Neural cell (in vitro differentiated cells): ENCODE data around the gene ETV3L. TPM values are rescaled to one million over a fixed set of nuclear protein-coding genes. Genes with fewer than 3 reads are reported as not detected.

Experiments used
- H2AFZ ChIP-seq: fragments of 200-600, 300-800 bp; sonication (generic), shearing (Covaris generic); 2 replicates; pipeline ENCODE4 v1.6.0; 2014; ENCODE audit warnings: low read depth, mild to moderate bottlenecking, antibody characterized with exemption, low read length, moderate library complexity
- H3F3A ChIP-seq: fragments of 200-600 bp; shearing (Covaris generic); 2 replicates; pipeline ENCODE4 v1.6.1; 2016; ENCODE audit warnings: mild to moderate bottlenecking, moderate library complexity, mixed read lengths, antibody characterized with exemption, low read length; ENCODE audit not compliant: insufficient read depth, poor library complexity, severe bottlenecking
- H3K27ac ChIP-seq: fragments of 200-600, 300-800 bp; sonication (generic), shearing (Covaris generic); 2 replicates; pipeline ENCODE4 v1.5.1; 2014; ENCODE audit warnings: mild to moderate bottlenecking, low read length, moderate library complexity
- H3K27me3 ChIP-seq: fragments of 300-800, 200-600 bp; sonication (generic), shearing (Covaris generic); 2 replicates; pipeline ENCODE4 v1.6.0; 2014; ENCODE audit warnings: mild to moderate bottlenecking, low read depth, low read length, moderate library complexity; ENCODE audit not compliant: insufficient read depth
- H3K36me3 ChIP-seq: fragments of 300-800, 200-600 bp; sonication (generic), shearing (Covaris generic); 2 replicates; pipeline ENCODE4 v1.5.1; 2014; ENCODE audit warnings: mild to moderate bottlenecking, antibody characterized with exemption, low read length, moderate library complexity; ENCODE audit not compliant: insufficient read depth
- H3K4me2 ChIP-seq: fragments of 300-800, 200-600 bp; sonication (generic), shearing (Covaris generic); 2 replicates; pipeline ENCODE4 v1.6.0; 2014; ENCODE audit warnings: mild to moderate bottlenecking, low read length
- H3K4me3 ChIP-seq: fragments of 300-800, 200-600 bp; sonication (generic), shearing (Covaris generic); 2 replicates; pipeline ENCODE4 v1.5.1; 2014; ENCODE audit warnings: mild to moderate bottlenecking, low read length, moderate library complexity
- H3K79me2 ChIP-seq: fragments of 200-600 bp; shearing (Covaris generic); replicated peaks from 2 replicates; pipeline ENCODE4 v1.6.0; 2014; ENCODE audit warnings: mild to moderate bottlenecking, low read length, moderate library complexity; ENCODE audit not compliant: insufficient read depth
- H3K9ac ChIP-seq: fragments of 300-800, 200-600 bp; sonication (generic), shearing (Covaris generic); 2 replicates; pipeline ENCODE4 v1.6.1; 2016; ENCODE audit warnings: mild to moderate bottlenecking, low read length, mixed read lengths
- H3K9me2 ChIP-seq: fragments of 200-600 bp; shearing (Covaris generic); 2 replicates; pipeline ENCODE4 v1.6.1; 2016; ENCODE audit warnings: mild to moderate bottlenecking, low read length, mixed read lengths; ENCODE audit not compliant: insufficient read depth
- H3K9me3 ChIP-seq: fragments of 200-600, 300-800 bp; sonication (generic), shearing (Covaris generic); 2 replicates; pipeline ENCODE4 v1.6.1; 2016; ENCODE audit warnings: mild to moderate bottlenecking, mixed run types, low read length, moderate library complexity, mixed read lengths
- H4K20me1 ChIP-seq: fragments of 200-600 bp; shearing (Covaris generic); 2 replicates; pipeline ENCODE4 v1.6.1; 2016; ENCODE audit warnings: mild to moderate bottlenecking, mixed run types; ENCODE audit not compliant: insufficient read depth
- CTCF ChIP-seq: fragments of 450-650 bp; IDR thresholded peaks from 2 replicates; pipeline ENCODE4 v1.5.1; 2014; ENCODE audit warnings: antibody characterized with exemption, mild to moderate bottlenecking, moderate library complexity; ENCODE audit not compliant: poor library complexity, severe bottlenecking
- EP300 ChIP-seq: fragments of 450-650 bp; conservative IDR thresholded peaks from 2 replicates; pipeline ENCODE4 v1.6.1; 2014; ENCODE audit warnings: antibody characterized with exemption, mild to moderate bottlenecking, moderate library complexity; ENCODE audit not compliant: poor library complexity, severe bottlenecking
- EZH2 ChIP-seq: fragments of 200-600, 300-800 bp; shearing (Covaris generic), sonication (generic); IDR thresholded peaks from 2 replicates; pipeline ENCODE4 v1.6.1; 2014; ENCODE audit warnings: antibody characterized with exemption, low read length, borderline replicate concordance, mild to moderate bottlenecking; ENCODE audit not compliant: insufficient read depth, poor library complexity, severe bottlenecking
- MXI1 ChIP-seq: fragments of 450-650 bp; conservative IDR thresholded peaks from 2 replicates; pipeline ENCODE4 v1.6.1; 2014; ENCODE audit warnings: antibody characterized with exemption, mild to moderate bottlenecking; ENCODE audit not compliant: poor library complexity, severe bottlenecking
- POLR2AphosphoS5 ChIP-seq: IDR thresholded peaks from 2 replicates; pipeline ENCODE4 v1.6.1; 2012
- RAD21 ChIP-seq: fragments of 450-650 bp; conservative IDR thresholded peaks from 2 replicates; pipeline ENCODE4 v1.6.1; 2014; ENCODE audit warnings: antibody characterized with exemption, mild to moderate bottlenecking, moderate library complexity
- REST ChIP-seq: IDR thresholded peaks from 2 replicates; pipeline ENCODE4 v1.6.1; 2012; ENCODE audit warnings: borderline replicate concordance
- SMC3 ChIP-seq: fragments of 450-650 bp; conservative IDR thresholded peaks from 2 replicates; pipeline ENCODE4 v1.6.1; 2014; ENCODE audit warnings: antibody characterized with exemption, mild to moderate bottlenecking, moderate library complexity; ENCODE audit not compliant: poor library complexity
- TAF1 ChIP-seq: IDR thresholded peaks from 2 replicates; pipeline ENCODE4 v1.6.1; 2012; ENCODE audit warnings: low read depth
- polyA plus RNA-seq: library from polyadenylated mRNA; depleted of rRNA; stranded (reverse); fragments of >200 nt; gene quantifications from 2 replicates; pipeline ENCODE4 v1.2.3, GENCODE V29; 2014

Gene ETV3L
- polyA plus RNA-seq, 1 donor from 2014 or later = not detected

- H3K9me3 ChIP-seq = no peaks in the 10 kb centered on the region
- H3K4me2 ChIP-seq = no peak overlapping the region
- peaks cover 11% of the 10 kb centered on the region for H3K36me3 ChIP-seq
- H3K9ac ChIP-seq = no peak overlapping the region
- H2AFZ ChIP-seq = no peak overlapping the region
- H3F3A ChIP-seq = no peaks in the 10 kb centered on the region
- H3K27me3 ChIP-seq = no peaks in the 10 kb centered on the region
- peaks cover 17% of the 10 kb centered on the region for H3K79me2 ChIP-seq
- H4K20me1 ChIP-seq = peaks cover 3% of the 10 kb centered on the region
- no peak for TF ChIP-seq REST
- no peak for TF ChIP-seq SMC3
- no peak for TF ChIP-seq POLR2AphosphoS5
- no peak for TF ChIP-seq RAD21
- no peak for TF ChIP-seq TAF1
- no peak for TF ChIP-seq MXI1
- TF ChIP-seq EZH2 = no peak
- H3K27ac ChIP-seq = no peak overlapping the region
- no peaks in the 10 kb centered on the region for H3K9me2 ChIP-seq
- no peak overlapping the region for H3K4me3 ChIP-seq
Observed at GRCh38 chr1:157134442-157134841, 34.8 kb upstream of the ETV3L start.

- Histone ChIP-seq H3K36me3 (peaks cover 11% of the 10 kb centered on the region), H3K9me3 (no peaks in the 10 kb centered on the region), H3K79me2 (peaks cover 17% of the 10 kb centered on the region), H2AFZ (no peak overlapping the region), H3K4me2 (no peak overlapping the region), H3K9ac (no peak overlapping the region), H3K27me3 (no peaks in the 10 kb centered on the region), H4K20me1 (peaks cover 3% of the 10 kb centered on the region), H3F3A (no peaks in the 10 kb centered on the region), H3K4me3 (no peak overlapping the region), H3K9me2 (no peaks in the 10 kb centered on the region), H3K27ac (no peak overlapping the region)
- no peak for TF ChIP-seq RAD21
- TF ChIP-seq EZH2 = no peak
- TF ChIP-seq TAF1 = no peak
- TF ChIP-seq POLR2AphosphoS5 = no peak
- no peak for TF ChIP-seq MXI1
- TF ChIP-seq REST = no peak
- TF ChIP-seq EP300 = no peak
- TF ChIP-seq SMC3 = no peak
- TF ChIP-seq CTCF = no peak
Observed at GRCh38 chr1:157133426-157133825, 33.8 kb upstream of the ETV3L start.
